ENCODE measurements around the gene OR2A5. TPM values are rescaled to one million over a fixed set of nuclear protein-coding genes. Genes with fewer than 3 reads are reported as not detected.
"Not testable (repeated sequence)": the region's sequence is repeated elsewhere in the genome, so short reads cannot be mapped to it uniquely, and the experiment has no call there.

The OR2A5 gene
- total RNA-seq, 2 donors from 2014 or later: not detected

DNA sequence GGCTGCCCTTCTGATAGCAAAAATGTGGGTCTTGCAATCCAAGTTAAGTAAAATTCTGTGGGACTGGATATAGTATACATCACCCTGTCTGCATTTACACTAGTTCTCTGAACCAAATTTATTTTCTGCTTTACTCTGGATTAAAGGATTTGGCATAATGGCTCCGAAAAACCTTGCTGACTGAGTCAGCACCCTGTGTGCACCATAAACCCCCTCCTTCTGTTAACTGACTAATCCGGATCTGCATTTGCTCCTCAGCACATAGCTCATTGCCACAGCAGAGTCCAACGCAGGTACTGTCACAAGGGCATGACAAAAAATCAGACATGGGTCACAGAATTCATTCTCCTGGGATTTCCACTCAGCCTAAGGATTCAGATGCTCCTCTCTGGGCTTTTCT, 1.3 kb downstream of the OR2A5 start:
- H3K4me3 Mint-ChIP-seq: no peak overlapping the region
- ATAC-seq: no peak
- no peaks in the 10 kb centered on the region for H3K4me1 Mint-ChIP-seq (ENCODE audit: low read depth in 2 of 2)
- no peak overlapping the region for H3K27ac Mint-ChIP-seq
- H3K27me3 Mint-ChIP-seq: peaks cover 5 to 16% of the 10 kb centered on the region in 2 donors
- no peaks in the 10 kb centered on the region for H3K9me3 Mint-ChIP-seq
- DNase-seq (ENCODE audit: low spot score): no peak
- no peaks in the 10 kb centered on the region for H3K36me3 Mint-ChIP-seq

- not testable (repeated sequence) for H3K36me3 Mint-ChIP-seq; H3K4me1 Mint-ChIP-seq (ENCODE audit: low read depth in 2 of 2); ATAC-seq; H3K9me3 Mint-ChIP-seq; H3K4me3 Mint-ChIP-seq; H3K27ac Mint-ChIP-seq; DNase-seq (ENCODE audit: low spot score)
- H3K27me3 Mint-ChIP-seq: peaks cover 5 to 16% of the 10 kb centered on the region in 2 donors
Measured at GRCh38 chr7:144050884-144051283, 2.1 kb downstream of the OR2A5 start.

- ATAC-seq (no peak), DNase-seq (ENCODE audit: low spot score) (no peak)
- peaks cover 6% of the 10 kb centered on the region for H3K9me3 Mint-ChIP-seq
- no peaks in the 10 kb centered on the region for H3K36me3 Mint-ChIP-seq
- H3K4me3 Mint-ChIP-seq: no peak overlapping the region
- H3K4me1 Mint-ChIP-seq (ENCODE audit: low read depth in 2 of 2): peaks cover 0 to 2% of the 10 kb centered on the region in 2 donors
- no peak overlapping the region for H3K27ac Mint-ChIP-seq
- H3K27me3 Mint-ChIP-seq: no peaks in the 10 kb centered on the region
Measured at GRCh38 chr7:144057954-144058353, 9.2 kb downstream of the OR2A5 start.

DNA sequence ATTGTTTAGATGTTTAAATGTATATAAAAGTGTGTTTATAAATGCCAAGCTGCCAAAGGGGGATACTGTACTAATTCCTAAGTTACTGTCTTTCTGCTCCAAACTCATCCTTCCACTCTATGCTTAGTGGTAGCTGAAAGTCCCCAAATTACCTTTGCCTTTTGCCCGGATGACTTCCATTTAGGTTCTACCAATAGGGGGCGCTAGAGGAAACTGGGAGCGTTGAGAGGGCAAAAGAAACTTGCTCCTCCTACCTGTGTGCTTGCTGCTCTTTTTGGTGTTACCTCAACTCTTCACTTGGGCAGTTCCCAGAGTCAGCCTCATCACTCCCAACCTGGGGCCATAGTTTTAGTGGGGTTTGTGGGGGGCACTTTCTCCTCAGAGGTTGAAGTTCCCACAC, 15.0 kb downstream of the OR2A5 start:
- Mint-ChIP-seq H3K4me1 (ENCODE audit: low read depth in 2 of 2) (no peaks in the 10 kb centered on the region), H3K36me3 (no peaks in the 10 kb centered on the region), H3K9me3 (peaks cover 12% of the 10 kb centered on the region), H3K27ac (no peak overlapping the region), H3K4me3 (no peak overlapping the region), H3K27me3 (peaks cover 7 to 15% of the 10 kb centered on the region in 2 donors)
- DNase-seq (ENCODE audit: low spot score): no peak
- ATAC-seq: no peak

DNA sequence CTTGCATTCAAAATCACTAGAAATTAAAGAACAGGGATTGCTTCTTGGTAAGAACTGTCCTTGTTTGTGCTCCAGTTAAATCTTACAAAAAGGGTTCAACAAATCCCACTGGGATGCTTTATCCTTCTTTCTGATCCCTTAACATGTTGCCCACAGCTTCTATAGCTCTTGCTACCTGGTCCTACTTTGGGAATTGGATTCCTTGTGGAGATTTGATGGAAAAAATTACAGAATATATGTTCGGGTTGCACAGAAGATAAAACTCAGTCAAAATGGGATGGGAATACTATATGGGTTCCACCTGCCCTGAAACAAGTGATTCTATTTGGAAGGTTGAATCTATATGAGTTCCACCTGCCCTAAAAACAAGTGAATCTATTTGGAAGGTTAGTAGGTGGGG, 20.8 kb downstream of the OR2A5 start, which contains the start of gene OR2A25:
Gene OR2A25 (plus strand): TSS at position 301 of the 400 bp plus-strand sequence. CDS start 4,409 bp downstream, outside the sequence.
- Mint-ChIP-seq H3K9me3 (peaks cover 4% of the 10 kb centered on the region), H3K36me3 (no peaks in the 10 kb centered on the region), H3K4me1 (ENCODE audit: low read depth in 2 of 2) (no peaks in the 10 kb centered on the region), H3K27ac (no peak within 1 kb of the TSS), H3K27me3 (peaks cover 4 to 8% of the 10 kb centered on the region in 2 donors), H3K4me3 (no peak within 1 kb of the TSS)
- no peak for ATAC-seq
- DNase-seq (ENCODE audit: low spot score): no peak

- no peak overlapping the region for H3K27ac Mint-ChIP-seq
- peaks cover 4% of the 10 kb centered on the region for H3K9me3 Mint-ChIP-seq
- DNase-seq (ENCODE audit: low spot score): no peak
- H3K36me3 Mint-ChIP-seq: no peaks in the 10 kb centered on the region
- H3K4me1 Mint-ChIP-seq (ENCODE audit: low read depth in 2 of 2): no peaks in the 10 kb centered on the region
- ATAC-seq: no peak
- no peak overlapping the region for H3K4me3 Mint-ChIP-seq
- peaks cover 4 to 8% of the 10 kb centered on the region in 2 donors for H3K27me3 Mint-ChIP-seq
Measured at GRCh38 chr7:144069953-144070352, 21.2 kb downstream of the OR2A5 start.

GRCh38 chr7:144074374-144074773, 25.6 kb downstream of the OR2A5 start:
- no peak for DNase-seq (ENCODE audit: low spot score)
- ATAC-seq: no peak
- H3K4me3 Mint-ChIP-seq: no peak overlapping the region
- peaks cover 0 to 5% of the 10 kb centered on the region in 2 donors for H3K27me3 Mint-ChIP-seq
- no peaks in the 10 kb centered on the region for H3K4me1 Mint-ChIP-seq (ENCODE audit: low read depth in 2 of 2)
- H3K9me3 Mint-ChIP-seq: no peaks in the 10 kb centered on the region
- H3K27ac Mint-ChIP-seq: no peak overlapping the region
- H3K36me3 Mint-ChIP-seq: no peaks in the 10 kb centered on the region

GRCh38 chr7:144085978-144086377, 37.2 kb downstream of the OR2A5 start, which contains the start of gene OR2A12:
OR2A12 (plus strand) TSS chr7:144086278; CDS start chr7:144095108, 8,830 bp downstream.
- Mint-ChIP-seq H3K27ac (no peak within 1 kb of the TSS), H3K4me3 (no peak within 1 kb of the TSS), H3K4me1 (ENCODE audit: low read depth in 2 of 2) (no peaks in the 10 kb centered on the region), H3K27me3 (peaks cover 0 to 12% of the 10 kb centered on the region in 2 donors), H3K36me3 (no peaks in the 10 kb centered on the region), H3K9me3 (peaks cover 4% of the 10 kb centered on the region)
- DNase-seq (ENCODE audit: low spot score) (no peak), ATAC-seq (no peak)

GRCh38 chr7:144086730-144087129, 38.0 kb downstream of the OR2A5 start:
- H3K27ac Mint-ChIP-seq: no peak overlapping the region
- no peaks in the 10 kb centered on the region for H3K36me3 Mint-ChIP-seq
- DNase-seq (ENCODE audit: low spot score) (no peak), ATAC-seq (no peak)
- H3K4me3 Mint-ChIP-seq: no peak overlapping the region
- peaks cover 0 to 9% of the 10 kb centered on the region in 2 donors for H3K27me3 Mint-ChIP-seq
- H3K9me3 Mint-ChIP-seq: peaks cover 9% of the 10 kb centered on the region
- no peaks in the 10 kb centered on the region for H3K4me1 Mint-ChIP-seq (ENCODE audit: low read depth in 2 of 2)

GRCh38 chr7:144087230-144087629, 38.5 kb downstream of the OR2A5 start:
- H3K36me3 Mint-ChIP-seq: no peaks in the 10 kb centered on the region
- peaks cover 10% of the 10 kb centered on the region for H3K9me3 Mint-ChIP-seq
- no peak overlapping the region for H3K4me3 Mint-ChIP-seq
- no peak overlapping the region for H3K27ac Mint-ChIP-seq
- H3K27me3 Mint-ChIP-seq: peaks cover 0 to 4% of the 10 kb centered on the region in 2 donors
- no peaks in the 10 kb centered on the region for H3K4me1 Mint-ChIP-seq (ENCODE audit: low read depth in 2 of 2)
- no peak for DNase-seq (ENCODE audit: low spot score)
- no peak for ATAC-seq

- Mint-ChIP-seq H3K27me3 (no peaks in the 10 kb centered on the region), H3K36me3 (no peaks in the 10 kb centered on the region), H3K9me3 (peaks cover 10% of the 10 kb centered on the region), H3K4me1 (ENCODE audit: low read depth in 2 of 2) (no peaks in the 10 kb centered on the region), H3K27ac (no peak overlapping the region), H3K4me3 (no peak overlapping the region)
- DNase-seq (ENCODE audit: low spot score): no peak
- no peak for ATAC-seq
Measured at GRCh38 chr7:144090667-144091066, 41.9 kb downstream of the OR2A5 start.

GRCh38 chr7:144098776-144099175, 50.0 kb downstream of the OR2A5 start:
- H3K27me3 Mint-ChIP-seq: peaks cover 8 to 24% of the 10 kb centered on the region in 2 donors
- ATAC-seq: no peak

DNA sequence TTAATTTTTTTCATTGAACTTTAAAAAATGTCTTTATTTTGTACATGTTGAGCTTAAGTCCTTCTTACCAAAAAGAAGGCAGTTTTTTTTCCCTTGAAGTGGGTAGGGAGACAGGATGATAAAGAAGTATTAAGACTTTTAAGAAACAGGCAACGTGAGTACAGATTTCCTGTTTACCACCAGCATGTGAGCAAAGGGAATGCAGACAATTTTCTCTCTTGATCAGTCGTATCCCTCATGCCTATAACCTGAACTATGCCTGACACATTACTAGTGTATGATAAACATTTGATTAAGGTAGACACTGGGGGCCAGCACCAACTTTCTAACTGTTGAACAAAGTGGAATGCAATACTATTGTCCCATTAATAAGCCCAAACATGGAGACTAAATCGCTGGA, 51.9 kb downstream of the OR2A5 start:
- no peak overlapping the region for H3K27ac Mint-ChIP-seq
- no peak for ATAC-seq
- no peak overlapping the region for H3K4me3 Mint-ChIP-seq
- no peak for DNase-seq (ENCODE audit: low spot score)
- no peaks in the 10 kb centered on the region for H3K36me3 Mint-ChIP-seq
- no peaks in the 10 kb centered on the region for H3K4me1 Mint-ChIP-seq (ENCODE audit: low read depth in 2 of 2)
- peaks cover 11 to 32% of the 10 kb centered on the region in 2 donors for H3K27me3 Mint-ChIP-seq
- no peaks in the 10 kb centered on the region for H3K9me3 Mint-ChIP-seq

More at GRCh38 chr7:144098776-144099175, 50.0 kb downstream of the OR2A5 start:
- Mint-ChIP-seq H3K27ac (no peak overlapping the region), H3K4me3 (no peak overlapping the region), H3K9me3 (no peaks in the 10 kb centered on the region), H3K36me3 (no peaks in the 10 kb centered on the region), H3K4me1 (ENCODE audit: low read depth in 2 of 2) (no peaks in the 10 kb centered on the region)
- no peak for DNase-seq (ENCODE audit: low spot score)

DNA sequence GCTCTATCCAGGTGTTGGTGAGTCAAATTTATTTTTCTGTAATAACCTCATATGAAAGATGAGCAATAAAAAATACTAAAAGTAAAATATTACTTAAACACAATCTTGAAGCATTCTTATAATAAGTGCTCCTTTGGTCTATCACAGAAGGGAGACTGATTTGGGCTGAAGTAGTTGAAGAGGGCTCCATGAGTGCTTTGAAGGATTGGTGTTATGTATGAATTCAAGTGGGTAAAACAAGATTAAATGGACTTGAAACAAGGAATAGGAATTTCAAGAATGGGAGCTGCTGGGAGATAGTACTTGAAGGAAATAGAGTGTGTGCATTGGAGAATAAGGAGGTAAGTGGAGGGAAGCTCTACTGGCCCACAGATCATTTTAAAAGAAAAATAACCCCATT, 53.3 kb downstream of the OR2A5 start:
- Mint-ChIP-seq H3K27me3 (peaks cover 11 to 25% of the 10 kb centered on the region in 2 donors), H3K4me3 (no peak overlapping the region), H3K9me3 (no peaks in the 10 kb centered on the region), H3K36me3 (no peaks in the 10 kb centered on the region), H3K27ac (no peak overlapping the region), H3K4me1 (ENCODE audit: low read depth in 2 of 2) (no peaks in the 10 kb centered on the region)
- DNase-seq (ENCODE audit: low spot score) (no peak), ATAC-seq (no peak)

- Mint-ChIP-seq H3K27ac (no peak overlapping the region), H3K9me3 (no peaks in the 10 kb centered on the region), H3K27me3 (peaks cover 11 to 35% of the 10 kb centered on the region in 2 donors), H3K4me1 (ENCODE audit: low read depth in 2 of 2) (no peaks in the 10 kb centered on the region), H3K4me3 (no peak overlapping the region), H3K36me3 (no peaks in the 10 kb centered on the region)
- ATAC-seq (no peak), DNase-seq (ENCODE audit: low spot score) (no peak)
Measured at GRCh38 chr7:144105211-144105610, 56.5 kb downstream of the OR2A5 start.
